K562 (cell line): Measurements from ENCODE around the gene GPR32. TPM values are rescaled to one million over a fixed set of nuclear protein-coding genes. Genes with fewer than 3 reads are reported as not detected.

Experiments
- ARID3B ChIP-seq: fragments of 250-450 bp; sonication (Bioruptor Pico); IDR thresholded peaks from 2 replicates; pipeline ENCODE4 v1.4.0; 2020; ENCODE audit warnings: borderline replicate concordance
- CREM ChIP-seq: IDR thresholded peaks from 2 replicates; pipeline ENCODE4 v1.6.1; 2014; ENCODE audit warnings: antibody characterized with exemption, low read depth
- ETV5 ChIP-seq: sonication (generic); formaldehyde crosslinking; IDR thresholded peaks from 2 replicates; pipeline ENCODE4 v1.4.0; 2020; ENCODE audit warnings: low read depth, mild to moderate bottlenecking, missing genetic modification reagents
- EWSR1 ChIP-seq: fragments of 450-650 bp; IDR thresholded peaks from 2 replicates; pipeline ENCODE4 v1.6.1; 2018; ENCODE audit warnings: borderline replicate concordance, mild to moderate bottlenecking, low read depth, moderate library complexity; ENCODE audit not compliant: partially characterized antibody
- FOXM1 ChIP-seq, 2 experiments: fragments of 450-650 bp in 1 of 2; sonication (generic) in 1 of 2; formaldehyde crosslinking in 1 of 2; IDR thresholded peaks; 2 replicates each; pipeline versions ENCODE4 v1.6.1 to v1.9.0; 2017 to 2022; ENCODE audit warnings: low read depth in 2 of 2, mild to moderate bottlenecking in 2 of 2, missing genetic modification reagents in 1 of 2, moderate library complexity in 1 of 2
- HMGN3 ChIP-seq: IDR thresholded peaks from 2 replicates; pipeline ENCODE4 v1.6.1; 2011; ENCODE audit warnings: borderline replicate concordance, low read depth, mild to moderate bottlenecking, mixed read lengths, low read length; ENCODE audit not compliant: insufficient read length; ENCODE audit errors: extremely low read depth
- HNRNPK ChIP-seq: fragments of 200-400 bp; formaldehyde crosslinking; IDR thresholded peaks from one replicate; pipeline ENCODE4 v1.6.1; 2018; ENCODE audit warnings: mild to moderate bottlenecking, low read depth, low read length; ENCODE audit not compliant: poor library complexity, severe bottlenecking
- HOXB6 ChIP-seq: fragments of 250-450 bp; sonication (Bioruptor Pico); IDR thresholded peaks from 2 replicates; pipeline ENCODE4 v1.5.1; 2022; ENCODE audit warnings: mild to moderate bottlenecking, borderline replicate concordance
- KDM4B ChIP-seq, 2 experiments: fragments of 450-650 bp in 1 of 2; sonication (generic) in 1 of 2; IDR thresholded peaks; 2 replicates each; pipeline ENCODE4 v1.6.1; 2016 to 2017; ENCODE audit warnings: borderline replicate concordance in 2 of 2, antibody characterized with exemption in 1 of 2, low read depth in 1 of 2, mild to moderate bottlenecking in 1 of 2
- MLX ChIP-seq, 2 experiments: fragments of 450-650 bp in 1 of 2; sonication (generic) in 1 of 2; formaldehyde crosslinking; conservative IDR thresholded peaks; 2 replicates each; pipeline versions ENCODE4 v1.4.0 to v1.8.1; 2020 to 2022; ENCODE audit warnings: mild to moderate bottlenecking in 1 of 2, missing genetic modification reagents in 1 of 2
- MXI1 ChIP-seq: IDR thresholded peaks from 2 replicates; pipeline ENCODE4 v1.6.1; 2011; ENCODE audit warnings: low read depth, mild to moderate bottlenecking, improper control_type of control experiment, low read length
- MYNN ChIP-seq, 2 experiments: sonication (generic); formaldehyde crosslinking in 1 of 2; IDR thresholded peaks; 2 replicates each; pipeline versions ENCODE4 v1.5.0 to v1.6.1; 2016 to 2020; ENCODE audit warnings: antibody characterized with exemption in 1 of 2, missing genetic modification reagents in 1 of 2
- NFIC ChIP-seq: fragments of 450-650 bp; IDR thresholded peaks from 2 replicates; pipeline ENCODE4 v1.6.1; 2017; ENCODE audit warnings: mild to moderate bottlenecking, inconsistent platforms
- POLR2AphosphoS2 ChIP-seq: IDR thresholded peaks from 2 replicates; pipeline ENCODE4 v1.6.1; 2012; ENCODE audit warnings: low read length, improper control_type of control experiment
- POLR2B ChIP-seq: fragments of 450-650 bp; IDR thresholded peaks from 2 replicates; pipeline ENCODE4 v1.6.1; 2018; ENCODE audit warnings: low read depth; ENCODE audit not compliant: partially characterized antibody
- RAD21 ChIP-seq, 2 experiments: fragments of 250-450 bp in 1 of 2; fragments of 450-650 bp in 1 of 2; sonication (Bioruptor Pico) in 1 of 2; formaldehyde crosslinking in 1 of 2; IDR thresholded peaks in 1 of 2; conservative IDR thresholded peaks in 1 of 2; 2 replicates each; pipeline versions ENCODE4 v1.4.0 to v1.8.0; 2020 to 2022; ENCODE audit warnings: mild to moderate bottlenecking in 2 of 2, moderate library complexity in 1 of 2
- RBFOX2 ChIP-seq: fragments of 200-400 bp; formaldehyde crosslinking; IDR thresholded peaks from 2 replicates; pipeline ENCODE4 v1.6.1; 2017; ENCODE audit warnings: low read depth, mild to moderate bottlenecking, low read length, moderate library complexity
- polyA plus RNA-seq, 8 experiments: library from polyadenylated mRNA; depleted of rRNA in 4 of 8; stranded (reverse) in 5 of 8; unstranded in 3 of 8; fragments of >200 nt; fragmentation: Nextera tagmentation in 2 of 8; fragmentation: Illumina TruSeq in 1 of 8; extraction: Ambion mirVana in 2 of 8; extraction: Trizol in 1 of 8; gene quantifications; 2 replicates each; pipeline versions ENCODE4 v1.2.1 to v1.2.3, GENCODE V29; 2011 to 2014; ENCODE audit warnings: inconsistent platforms in 1 of 8, missing spikeins in 1 of 8
- total RNA-seq, 7 experiments: library from RNA; depleted of rRNA in 6 of 7; stranded (reverse); fragments of >200 nt in 6 of 7; fragmentation: Illumina TruSeq in 2 of 7; extraction: Trizol in 2 of 7; gene quantifications; 2 replicates each; pipeline versions ENCODE4 v1.2.1 to v1.2.3, GENCODE V29; 2011 to 2021; ENCODE audit warnings: low replicate concordance in 1 of 7
- TF ChIP-seq, protein P1 (sequence below): sonication (generic); formaldehyde crosslinking; IDR thresholded peaks from 2 replicates; pipeline ENCODE4 v1.8.0; 2022; ENCODE audit warnings: missing genetic modification reagents, mild to moderate bottlenecking, moderate library complexity, borderline replicate concordance
- TF ChIP-seq, protein P2 (sequence below): sonication (generic); formaldehyde crosslinking; IDR thresholded peaks from 2 replicates; pipeline ENCODE4 v1.8.1; 2023; ENCODE audit warnings: mild to moderate bottlenecking, missing genetic modification reagents

GPR32 gene
- total and polyA plus RNA-seq, 9 of the 15 experiments (the other 6 are each of a cell fraction or from before 2014, with no cell fraction given), result not detected

GRCh38 chr19:50796128-50796633 lies 25.9 kb downstream of the GPR32 start (continued):
- TF ChIP-seq, protein P1, sequence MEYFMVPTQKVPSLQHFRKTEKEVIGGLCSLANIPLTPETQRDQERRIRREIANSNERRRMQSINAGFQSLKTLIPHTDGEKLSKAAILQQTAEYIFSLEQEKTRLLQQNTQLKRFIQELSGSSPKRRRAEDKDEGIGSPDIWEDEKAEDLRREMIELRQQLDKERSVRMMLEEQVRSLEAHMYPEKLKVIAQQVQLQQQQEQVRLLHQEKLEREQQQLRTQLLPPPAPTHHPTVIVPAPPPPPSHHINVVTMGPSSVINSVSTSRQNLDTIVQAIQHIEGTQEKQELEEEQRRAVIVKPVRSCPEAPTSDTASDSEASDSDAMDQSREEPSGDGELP (CRISPR knock-in tag), result peak; percentile 29; the same call in 1 of the 2 replicates
- TF ChIP-seq RBFOX2 (peak; percentile 5; the same call in 1 of the 2 replicates), KDM4B (IDR thresholded peaks at IDR 0.05; ENCODE audit: borderline replicate concordance in 2 of 2, low read depth in 1 of 2) (0 out of 4 replicates have a peak, but pooled peaks of 1 of the 2 experiments have one; percentile 16), HMGN3 (peak; percentile 61), MLX (CRISPR knock-in tag; conservative IDR thresholded peaks at IDR 0.05) (no peak), POLR2AphosphoS2 (peak; percentile 57; the same call in 1 of the 2 replicates), FOXM1 (IDR thresholded peaks at IDR 0.05; ENCODE audit: low read depth) (no peak), FOXM1 (CRISPR knock-in tag; IDR thresholded peaks at IDR 0.05; ENCODE audit: low read depth) (no peak), HNRNPK (no peak), MYNN (IDR thresholded peaks at IDR 0.05) (peak; percentile 13; the same call in 1 of the 2 replicates), MYNN (CRISPR knock-in tag; IDR thresholded peaks at IDR 0.05) (no peak), ARID3B (CRISPR knock-in tag) (no peak), CREM (no peak), EWSR1 (peak; percentile 43), MXI1 (no peak), NFIC (peak; percentile 3; the same call in 1 of the 2 replicates), ETV5 (CRISPR knock-in tag) (peak; percentile 55; the same call in 1 of the 2 replicates), HOXB6 (no peak), POLR2B (peak; percentile 12), RAD21 (CRISPR knock-in tag; conservative IDR thresholded peaks at IDR 0.05 in 1 of 2, IDR thresholded peaks at IDR 0.05 in 1 of 2) (0 out of 4 replicates have a peak, but pooled peaks of 1 of the 2 experiments have one; percentile 32)
- TF ChIP-seq, protein P2, sequence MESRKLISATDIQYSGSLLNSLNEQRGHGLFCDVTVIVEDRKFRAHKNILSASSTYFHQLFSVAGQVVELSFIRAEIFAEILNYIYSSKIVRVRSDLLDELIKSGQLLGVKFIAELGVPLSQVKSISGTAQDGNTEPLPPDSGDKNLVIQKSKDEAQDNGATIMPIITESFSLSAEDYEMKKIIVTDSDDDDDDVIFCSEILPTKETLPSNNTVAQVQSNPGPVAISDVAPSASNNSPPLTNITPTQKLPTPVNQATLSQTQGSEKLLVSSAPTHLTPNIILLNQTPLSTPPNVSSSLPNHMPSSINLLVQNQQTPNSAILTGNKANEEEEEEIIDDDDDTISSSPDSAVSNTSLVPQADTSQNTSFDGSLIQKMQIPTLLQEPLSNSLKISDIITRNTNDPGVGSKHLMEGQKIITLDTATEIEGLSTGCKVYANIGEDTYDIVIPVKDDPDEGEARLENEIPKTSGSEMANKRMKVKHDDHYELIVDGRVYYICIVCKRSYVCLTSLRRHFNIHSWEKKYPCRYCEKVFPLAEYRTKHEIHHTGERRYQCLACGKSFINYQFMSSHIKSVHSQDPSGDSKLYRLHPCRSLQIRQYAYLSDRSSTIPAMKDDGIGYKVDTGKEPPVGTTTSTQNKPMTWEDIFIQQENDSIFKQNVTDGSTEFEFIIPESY, result peak; percentile 50; the same call in 1 of the 2 replicates
